ENCODE data around the gene PKP2.
"Not testable (repeated sequence)": the region's sequence is repeated elsewhere in the genome, so short reads cannot be mapped to it uniquely, and the experiment has no call there.

PKP2 gene

DNA sequence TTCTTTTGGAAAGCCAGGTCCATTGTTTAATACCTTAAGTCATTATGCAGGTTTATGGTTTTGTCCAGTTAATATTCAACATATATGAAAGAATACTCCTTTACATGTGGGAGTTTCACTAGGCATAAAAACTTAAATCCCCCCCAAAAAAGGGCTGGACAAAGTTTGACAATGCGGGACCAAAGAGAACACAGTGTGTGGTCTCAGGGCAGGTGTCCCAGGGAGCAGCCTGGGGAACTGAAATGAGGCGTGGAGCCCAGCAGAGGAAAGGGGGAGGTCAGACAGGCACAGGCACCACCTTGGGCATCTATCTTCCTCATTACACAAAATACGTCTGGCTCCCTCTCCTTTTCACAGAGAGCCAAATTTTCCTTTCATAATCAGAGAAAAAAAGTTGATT lies 22.5 kb downstream of the PKP2 start:
- no peak for DNase-seq (ENCODE audit: low read depth, low spot score)
- no peak overlapping the region for H3K4me3 ChIP-seq (ENCODE audit: low read length)

DNA sequence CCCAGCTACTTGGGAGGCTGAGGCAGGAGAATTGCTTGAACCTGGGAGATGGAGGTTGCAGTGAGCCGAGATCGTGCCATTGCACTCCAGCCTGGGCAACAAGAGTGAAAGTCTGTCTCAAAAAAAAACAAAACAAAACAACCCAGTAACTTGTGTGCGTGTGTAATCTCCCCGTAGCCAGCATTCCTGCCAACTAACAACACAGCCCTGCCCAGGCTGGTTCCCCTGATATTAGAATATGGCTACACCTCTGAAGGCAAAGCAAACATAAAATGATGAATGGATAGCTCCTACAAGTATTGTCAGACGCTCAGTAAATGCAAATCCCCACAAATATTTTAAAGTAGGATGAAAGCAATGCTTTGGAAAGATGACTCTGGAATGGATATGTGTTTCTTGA lies 24.2 kb downstream of the PKP2 start:
- not testable (repeated sequence) for DNase-seq (ENCODE audit: low read depth, low spot score); H3K4me3 ChIP-seq (ENCODE audit: low read length)

DNA sequence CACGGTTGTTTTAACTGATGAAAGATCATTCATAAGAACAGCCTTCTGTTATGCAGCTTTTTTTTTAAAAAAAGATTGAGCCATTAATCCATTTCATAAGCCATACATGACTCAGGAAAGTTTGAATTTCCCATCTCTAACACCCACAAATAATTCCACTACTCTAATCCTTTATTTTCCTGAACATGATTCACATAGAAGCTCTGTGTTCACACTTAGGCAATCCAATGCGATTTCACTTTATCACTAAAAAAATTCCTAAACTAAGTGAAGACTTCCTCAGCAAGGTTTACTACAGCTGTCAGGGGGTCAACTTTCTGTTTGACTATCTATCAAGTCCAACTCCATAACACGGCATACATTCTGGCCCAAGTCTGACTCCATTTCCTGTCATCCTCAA lies 25.9 kb downstream of the PKP2 start:
- DNase-seq (ENCODE audit: low read depth, low spot score) = no peak
- no peak overlapping the region for H3K4me3 ChIP-seq (ENCODE audit: low read length)

DNA sequence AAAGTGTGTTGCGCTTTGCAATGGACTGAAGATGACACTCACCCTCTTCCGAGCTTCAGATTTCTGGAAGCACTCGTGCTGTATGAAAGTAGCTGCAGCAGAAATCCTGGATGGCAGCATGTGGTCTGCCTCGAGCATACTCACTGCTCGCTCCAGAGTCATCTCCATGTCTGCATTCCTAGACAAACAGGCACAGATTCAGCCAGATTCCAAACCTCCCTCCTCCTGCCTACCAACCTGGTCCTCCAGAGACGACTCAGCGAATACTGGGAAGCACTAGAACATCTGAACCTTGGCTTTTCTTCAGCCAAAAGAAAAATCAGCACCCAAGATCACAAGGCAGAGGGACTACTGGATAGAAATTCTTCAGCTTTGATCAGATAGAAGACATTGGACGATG lies 27.7 kb downstream of the PKP2 start:
- no peak for DNase-seq (ENCODE audit: low read depth, low spot score)
- no peak overlapping the region for H3K4me3 ChIP-seq (ENCODE audit: low read length)

DNA sequence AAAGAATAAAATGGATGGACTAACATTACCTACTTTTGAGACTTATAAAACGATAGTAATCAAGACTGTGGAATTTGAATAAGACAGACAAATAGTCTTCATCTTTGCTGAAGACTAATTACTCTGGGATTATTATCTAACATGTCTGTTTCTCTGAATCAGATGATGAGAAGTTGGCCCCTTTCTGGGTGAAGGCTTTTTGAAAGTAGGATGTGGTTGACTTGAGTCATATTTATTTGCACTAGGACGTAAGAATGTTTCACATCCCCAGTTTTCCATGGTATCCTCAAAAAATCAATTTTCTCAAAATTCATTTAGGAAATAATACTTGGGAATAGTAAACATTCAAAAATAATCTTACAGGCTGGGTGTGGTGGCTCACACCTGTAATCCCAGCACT lies 31.8 kb downstream of the PKP2 start:
- no peak overlapping the region for H3K4me3 ChIP-seq (ENCODE audit: low read length)
- no peak for DNase-seq (ENCODE audit: low read depth, low spot score)

DNA sequence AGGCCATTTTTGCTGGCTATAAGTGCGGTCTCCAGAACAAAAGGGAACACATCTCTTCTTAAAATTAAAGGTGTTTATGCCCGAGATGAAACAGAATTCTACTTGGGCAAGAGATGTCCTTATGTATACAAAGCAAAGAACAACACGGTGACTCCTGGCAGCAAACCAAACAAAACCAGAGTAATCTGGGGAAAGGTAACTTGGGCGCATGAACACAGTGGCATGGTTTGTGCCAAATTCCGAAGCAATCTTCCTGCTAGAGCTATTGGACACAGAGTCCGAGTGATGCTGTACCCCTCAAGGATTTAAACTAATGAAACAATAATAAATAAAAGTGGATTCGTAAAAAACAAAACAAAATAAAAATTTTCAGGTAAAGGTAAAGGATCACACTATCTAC lies 33.4 kb downstream of the PKP2 start:
- no peak for DNase-seq (ENCODE audit: low read depth, low spot score)
- no peak overlapping the region for H3K4me3 ChIP-seq (ENCODE audit: low read length)

DNA sequence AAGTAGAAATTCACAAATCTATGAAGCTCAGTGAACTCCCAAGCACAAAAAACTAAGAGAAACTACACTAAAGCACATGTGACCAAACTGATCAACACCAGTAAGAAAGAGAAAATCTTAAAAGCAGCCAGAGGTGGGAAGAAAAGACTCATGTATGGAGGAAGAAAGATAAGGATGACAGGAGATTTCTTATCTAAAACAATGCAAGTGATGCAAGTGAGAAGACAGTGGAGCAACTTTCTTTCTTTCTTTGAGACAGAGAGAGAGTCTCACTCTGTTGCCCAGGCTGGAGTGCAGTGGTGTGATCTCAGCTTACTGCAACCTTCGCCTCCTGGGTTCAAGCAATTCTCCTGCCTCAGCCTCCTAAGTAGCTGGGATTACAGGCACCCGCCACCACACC lies 34.9 kb downstream of the PKP2 start:
- H3K4me3 ChIP-seq (ENCODE audit: low read length); DNase-seq (ENCODE audit: low read depth, low spot score): not testable (repeated sequence)

DNA sequence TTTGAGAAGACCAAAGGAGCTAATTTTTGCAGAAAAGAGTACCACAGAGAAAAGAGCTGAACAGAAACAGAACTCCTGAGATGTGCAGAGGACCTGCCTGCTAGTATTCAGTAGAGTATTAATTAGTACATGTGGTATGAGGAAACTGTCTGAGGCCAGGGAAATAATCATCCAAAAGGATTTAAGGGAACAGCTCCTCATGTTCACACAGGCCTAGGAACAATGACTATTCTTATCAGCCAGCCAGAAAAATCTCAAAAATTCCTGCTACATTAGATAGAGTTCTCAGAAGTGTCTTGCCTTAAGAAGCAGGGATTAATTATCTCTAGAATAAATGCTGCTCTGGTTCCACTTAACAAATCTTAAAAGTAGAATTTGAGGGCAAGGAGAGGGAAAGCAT lies 36.4 kb downstream of the PKP2 start:
- DNase-seq (ENCODE audit: low read depth, low spot score) = no peak
- no peak overlapping the region for H3K4me3 ChIP-seq (ENCODE audit: low read length)

DNA sequence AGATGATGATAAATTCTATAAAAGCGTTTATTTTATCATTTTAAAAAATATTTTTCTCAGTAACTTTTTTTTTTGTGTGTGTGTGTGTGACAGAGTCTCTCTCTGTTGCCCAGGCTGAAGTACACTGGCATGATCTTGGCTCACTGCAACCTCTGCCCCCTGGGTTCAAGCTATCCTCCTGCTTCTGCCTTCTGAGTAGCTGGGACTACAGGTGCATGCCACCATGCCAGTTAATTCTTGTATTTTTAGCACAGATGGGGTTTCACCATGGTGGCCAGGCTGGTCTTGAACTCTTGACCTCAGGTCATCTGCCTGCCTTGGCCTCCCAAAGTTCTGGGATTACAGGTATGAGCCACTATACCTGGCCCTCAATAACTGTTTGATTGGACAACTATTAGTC lies 37.2 kb downstream of the PKP2 start:
- H3K4me3 ChIP-seq (ENCODE audit: low read length) = no peak overlapping the region

DNA sequence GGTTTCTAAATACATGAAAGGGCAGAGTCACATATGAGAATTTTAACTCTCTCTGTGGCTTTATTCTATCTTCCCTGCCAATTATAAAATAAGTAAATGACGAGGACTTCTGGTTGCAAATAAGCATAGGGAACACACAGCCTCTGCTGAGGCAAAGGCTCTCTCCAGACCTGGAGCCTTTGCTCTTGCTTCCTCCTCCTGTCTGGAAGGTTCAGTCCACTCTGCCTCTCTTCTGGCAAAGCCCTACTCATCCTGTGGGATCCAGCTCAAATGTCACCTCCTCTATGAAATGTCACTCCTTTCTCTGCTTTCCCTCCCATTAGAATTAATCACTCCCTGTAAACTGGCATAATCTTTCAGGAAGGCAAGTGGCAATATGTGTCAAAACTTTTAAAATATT lies 41.9 kb downstream of the PKP2 start:
- no peak overlapping the region for H3K4me3 ChIP-seq (ENCODE audit: low read length)
- no peak for DNase-seq (ENCODE audit: low read depth, low spot score)

More for the DNA sequence above, 37.2 kb downstream of the PKP2 start:
- no peak for DNase-seq (ENCODE audit: low read depth, low spot score)

DNA sequence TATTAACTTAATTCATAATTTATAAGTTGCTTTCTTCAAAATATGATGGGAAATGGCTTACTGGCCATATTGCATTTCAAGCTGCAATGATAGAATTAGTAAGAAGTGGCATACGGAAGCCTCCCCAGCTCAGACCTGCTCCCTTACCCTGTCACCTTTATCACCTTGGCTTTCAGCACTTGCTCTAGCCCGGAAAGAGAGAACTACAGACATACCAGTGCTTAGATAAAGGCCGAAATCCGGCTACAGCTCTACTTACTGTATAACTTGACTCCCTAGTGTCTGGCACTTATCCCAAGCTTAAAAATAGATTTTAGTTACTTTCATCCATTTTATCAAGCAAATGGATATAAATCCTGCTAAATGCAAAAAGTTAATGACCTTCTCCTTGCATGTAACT lies 42.5 kb downstream of the PKP2 start:
- no peak for DNase-seq (ENCODE audit: low read depth, low spot score)
- H3K4me3 ChIP-seq (ENCODE audit: low read length) = no peak overlapping the region

DNA sequence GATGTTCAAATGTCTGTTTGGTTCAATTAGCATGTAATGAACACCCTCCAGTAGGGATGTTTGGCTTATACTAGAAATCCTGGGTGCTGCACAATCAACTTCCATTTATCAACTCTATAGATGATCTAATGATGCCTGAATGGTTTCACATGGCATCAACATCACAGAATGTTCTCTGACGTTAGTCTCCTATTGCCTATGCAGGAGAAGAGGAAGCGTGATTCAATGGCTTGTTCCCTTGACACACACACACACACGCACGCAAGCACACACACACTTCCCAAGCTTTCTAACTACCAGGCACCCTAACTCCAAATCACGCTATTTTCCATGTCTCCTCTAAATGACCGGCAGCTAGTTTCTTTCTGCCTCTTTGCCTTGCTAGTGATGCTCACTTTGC lies 49.3 kb downstream of the PKP2 start:
- no peak overlapping the region for H3K4me3 ChIP-seq (ENCODE audit: low read length)
- no peak for DNase-seq (ENCODE audit: low read depth, low spot score)

DNA sequence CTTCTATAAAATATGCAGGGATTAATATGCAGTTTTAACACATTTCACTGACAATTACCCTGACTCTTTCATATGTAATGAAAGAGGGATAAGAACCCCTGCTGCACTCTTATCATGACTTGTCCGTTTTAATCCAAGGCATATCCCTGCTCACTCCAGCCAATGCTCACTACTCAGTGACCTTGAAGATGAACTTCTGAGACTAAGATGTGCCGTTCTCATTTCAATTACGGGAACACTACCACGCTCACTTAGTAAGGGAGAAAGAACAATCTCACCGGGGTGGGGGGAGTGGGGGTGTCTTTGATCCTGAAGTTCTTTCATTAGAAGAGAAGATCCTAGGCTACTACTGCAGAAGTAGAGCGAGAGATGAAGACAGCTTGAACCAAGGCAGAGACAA lies 50.5 kb downstream of the PKP2 start:
- no peak for DNase-seq (ENCODE audit: low read depth, low spot score)
- H3K4me3 ChIP-seq (ENCODE audit: low read length) = no peak overlapping the region

DNA sequence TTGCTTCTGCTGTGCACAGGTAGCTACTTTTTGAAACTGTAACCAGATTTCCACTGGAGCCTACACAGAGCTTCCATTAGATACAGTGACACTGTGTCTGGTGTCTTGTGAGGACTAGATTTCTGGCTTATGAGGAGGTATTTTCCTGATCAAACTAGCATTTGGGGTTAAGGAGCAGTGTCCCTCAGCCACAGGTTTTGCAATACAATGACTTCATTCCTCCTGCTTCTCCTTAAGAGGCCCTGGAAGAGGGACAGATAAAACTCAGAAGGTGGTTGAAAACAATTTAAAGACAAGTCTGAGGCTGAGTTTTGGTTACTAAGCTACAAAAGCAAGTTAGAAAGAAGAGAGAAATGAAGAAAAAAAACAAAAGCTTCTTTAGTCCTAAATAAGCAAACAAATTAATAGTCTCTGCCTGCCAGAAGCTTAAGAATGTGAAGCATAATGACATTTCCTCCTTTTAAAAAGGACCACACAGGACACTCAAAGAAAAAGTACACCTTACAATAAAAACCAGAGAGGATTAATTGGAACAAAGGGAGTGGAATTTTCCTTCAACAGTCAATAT lies 53.0 kb downstream of the PKP2 start:
- DNase-seq (ENCODE audit: low read depth, low spot score) = no peak
- H3K4me3 ChIP-seq (ENCODE audit: low read length) = no peak overlapping the region

DNA sequence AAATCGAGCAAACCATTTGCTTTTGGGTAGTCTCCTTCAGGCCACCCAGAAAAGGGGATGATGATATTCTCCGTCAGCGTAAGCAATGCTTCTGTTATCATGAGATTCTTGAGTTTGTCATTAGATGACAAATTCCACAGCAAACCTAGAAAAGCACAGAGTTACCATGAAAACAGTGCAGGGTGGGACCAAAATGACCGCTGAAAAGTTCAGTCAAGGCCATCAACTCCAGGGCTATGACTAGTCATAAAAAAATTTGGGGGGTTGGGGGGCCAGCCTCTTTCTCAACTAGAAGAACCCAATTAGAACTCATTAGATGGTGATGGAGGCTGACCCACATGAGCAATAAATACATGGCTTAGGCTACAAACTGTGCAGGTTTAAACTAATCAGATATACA lies 55.5 kb downstream of the PKP2 start:
- DNase-seq (ENCODE audit: low read depth, low spot score) = no peak
- H3K4me3 ChIP-seq (ENCODE audit: low read length) = no peak overlapping the region

DNA sequence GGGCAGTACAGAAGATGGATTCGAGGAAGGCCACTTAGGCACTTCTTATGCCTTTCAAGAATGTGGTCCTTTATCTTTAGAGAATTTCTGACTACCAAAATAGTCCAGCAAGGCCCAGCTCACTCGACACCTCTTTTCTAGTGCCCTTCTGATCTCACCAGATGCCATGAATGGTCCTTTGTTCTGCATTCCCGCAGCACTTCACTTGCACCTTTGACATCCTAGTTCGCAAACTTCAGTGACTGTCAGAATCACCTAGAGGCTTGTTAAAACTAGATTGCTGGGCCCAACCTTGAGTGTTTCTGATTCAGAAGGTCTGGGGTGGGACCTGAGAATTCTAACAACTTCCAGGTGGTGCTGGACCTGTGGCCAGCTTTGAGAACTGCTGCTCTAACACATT lies 56.7 kb downstream of the PKP2 start:
- no peak for DNase-seq (ENCODE audit: low read depth, low spot score)
- no peak overlapping the region for H3K4me3 ChIP-seq (ENCODE audit: low read length)

DNA sequence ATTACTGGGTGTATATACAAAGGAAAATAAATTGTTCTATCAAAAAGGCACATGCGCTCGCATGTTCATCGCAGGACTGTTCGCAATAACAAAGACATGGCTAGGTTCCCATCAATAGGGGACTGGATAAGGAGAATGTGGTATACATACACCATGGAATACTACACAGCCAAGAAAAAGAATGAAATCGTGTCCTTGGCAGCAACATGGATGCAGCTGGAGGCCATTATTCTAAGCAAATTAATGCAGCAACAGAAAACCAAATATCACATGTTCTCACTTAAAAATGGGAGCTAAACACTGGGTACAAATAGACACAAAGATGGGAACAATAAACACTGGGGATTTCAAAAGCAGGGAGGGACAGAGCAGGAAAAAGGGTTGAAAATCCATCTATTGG lies 58.6 kb downstream of the PKP2 start:
- no peak for DNase-seq (ENCODE audit: low read depth, low spot score)
- H3K4me3 ChIP-seq (ENCODE audit: low read length) = no peak overlapping the region

DNA sequence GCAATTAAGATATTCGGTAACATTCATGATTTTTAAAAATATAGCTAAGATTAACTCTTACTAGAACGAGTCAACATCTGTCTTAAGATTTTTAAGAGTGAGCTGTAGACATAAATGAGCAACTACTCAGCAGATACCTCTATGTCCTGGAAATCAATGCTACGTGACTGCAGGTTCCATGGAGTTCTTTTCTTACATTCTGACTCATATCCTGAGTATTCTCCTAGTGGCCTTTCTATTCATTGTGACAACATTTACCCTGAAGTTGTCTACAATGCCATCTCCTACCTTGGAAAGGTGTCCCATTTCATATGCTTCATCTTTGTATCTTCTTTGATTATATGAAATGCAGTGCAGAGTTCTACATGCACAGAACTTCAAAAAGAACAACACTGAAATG lies 59.9 kb downstream of the PKP2 start:
- no peak overlapping the region for H3K4me3 ChIP-seq (ENCODE audit: low read length)
- no peak for DNase-seq (ENCODE audit: low read depth, low spot score)

DNA sequence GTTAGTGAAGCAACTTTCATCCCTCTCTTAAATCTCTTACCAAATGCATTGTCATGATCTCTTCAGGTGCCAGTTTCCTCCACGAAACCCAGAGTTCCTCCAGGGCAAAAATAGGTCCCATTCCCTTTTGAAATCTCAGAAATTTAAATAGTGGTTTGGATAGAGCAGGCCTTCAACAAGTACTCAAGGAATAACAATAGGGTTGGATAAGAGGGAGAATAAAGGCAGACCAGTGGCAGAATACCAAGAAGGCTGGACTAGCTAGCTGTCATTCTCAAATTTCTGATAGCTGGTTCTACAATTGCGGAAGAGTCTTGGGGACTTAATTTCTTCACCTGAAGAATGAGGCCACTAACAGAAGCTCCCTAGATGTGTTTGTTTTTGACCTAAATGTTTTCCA lies 62.5 kb downstream of the PKP2 start:
- DNase-seq (ENCODE audit: low read depth, low spot score) = no peak
- H3K4me3 ChIP-seq (ENCODE audit: low read length) = no peak overlapping the region

DNA sequence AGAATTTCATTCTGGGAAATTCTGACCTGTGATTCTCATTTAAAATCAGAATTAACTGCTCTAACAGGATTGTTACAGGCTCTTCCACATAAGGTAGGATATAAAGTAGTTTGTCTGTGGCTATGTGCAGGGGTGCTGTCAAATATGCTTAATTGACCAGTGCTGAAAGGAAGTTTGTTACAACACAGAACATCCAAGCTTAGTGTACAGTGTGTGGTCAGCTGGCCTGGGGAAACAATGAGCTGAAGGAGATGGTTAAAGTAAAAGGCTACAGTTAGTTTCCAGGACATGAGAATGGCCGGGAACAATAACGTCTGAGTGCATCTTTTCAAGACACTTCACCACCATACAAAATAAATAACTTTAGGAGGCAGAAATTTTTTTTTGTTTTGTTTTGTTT lies 68.0 kb downstream of the PKP2 start:
- no peak for DNase-seq (ENCODE audit: low read depth, low spot score)
- no peak overlapping the region for H3K4me3 ChIP-seq (ENCODE audit: low read length)

DNA sequence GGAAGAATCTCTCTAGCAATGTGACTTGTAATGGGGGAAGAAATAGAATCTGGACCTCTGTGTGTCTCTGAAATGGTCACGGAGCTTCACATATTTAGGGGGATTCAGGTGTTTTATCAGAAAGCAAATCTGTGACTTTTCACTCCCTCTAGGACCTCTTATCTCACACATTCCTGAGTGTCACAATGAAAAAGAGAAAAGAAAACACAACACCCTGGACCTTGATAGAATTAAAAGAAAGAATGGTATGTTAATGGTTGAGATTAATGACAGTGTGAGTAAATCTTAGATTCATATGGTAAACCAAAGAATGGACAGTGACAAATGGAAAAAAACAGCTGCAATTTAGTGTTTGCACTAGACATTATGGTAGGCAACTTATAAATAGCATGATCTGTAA lies 68.5 kb downstream of the PKP2 start:
- no peak overlapping the region for H3K4me3 ChIP-seq (ENCODE audit: low read length)
- DNase-seq (ENCODE audit: low read depth, low spot score) = no peak

DNA sequence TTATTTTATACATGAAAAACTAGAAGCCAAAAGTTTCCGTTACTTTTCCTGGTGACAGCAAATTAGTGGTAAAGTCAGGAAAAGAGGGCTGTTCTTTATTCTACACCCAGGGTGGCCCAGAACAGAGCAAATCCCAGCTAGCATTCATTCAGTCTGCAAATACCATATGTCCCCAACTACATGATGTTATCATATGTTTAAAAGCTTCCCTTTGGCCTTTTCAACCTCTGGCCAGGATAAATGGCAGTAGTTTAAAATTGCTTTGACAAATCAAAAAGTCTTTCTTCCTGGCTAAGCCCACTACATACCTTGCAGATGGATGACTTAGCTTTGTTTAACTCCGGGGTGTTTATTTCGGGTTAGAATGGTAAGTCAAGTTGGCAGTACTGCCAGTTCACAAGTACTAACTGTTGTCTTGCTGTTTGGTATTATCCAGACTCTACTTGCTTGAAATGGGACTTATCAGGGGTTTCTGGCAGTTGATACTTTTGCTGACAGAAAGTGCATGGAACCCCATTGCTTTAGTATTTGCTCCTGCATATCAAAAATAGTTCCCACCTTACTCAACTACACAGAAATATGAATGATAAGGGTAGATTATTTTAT lies 69.7 kb downstream of the PKP2 start:
- no peak overlapping the region for H3K4me3 ChIP-seq (ENCODE audit: low read length)
- no peak for DNase-seq (ENCODE audit: low read depth, low spot score)

All from Jurkat, Clone E6-1 (cell line).